ENCODE results near the gene OLIG2.

Gene OLIG2

GRCh38 chr21:33028287-33028670, 2.5 kb downstream of the OLIG2 start:
- no peak overlapping the region for H3K4me3 ChIP-seq (ENCODE audit: low read depth, low read length)
- no peak for TF ChIP-seq CTCF (IDR thresholded peaks at IDR 0.05; ENCODE audit: low read depth, low read length, missing control alignments)
- DNase-seq (ENCODE audit: low read depth): no peak

DNA sequence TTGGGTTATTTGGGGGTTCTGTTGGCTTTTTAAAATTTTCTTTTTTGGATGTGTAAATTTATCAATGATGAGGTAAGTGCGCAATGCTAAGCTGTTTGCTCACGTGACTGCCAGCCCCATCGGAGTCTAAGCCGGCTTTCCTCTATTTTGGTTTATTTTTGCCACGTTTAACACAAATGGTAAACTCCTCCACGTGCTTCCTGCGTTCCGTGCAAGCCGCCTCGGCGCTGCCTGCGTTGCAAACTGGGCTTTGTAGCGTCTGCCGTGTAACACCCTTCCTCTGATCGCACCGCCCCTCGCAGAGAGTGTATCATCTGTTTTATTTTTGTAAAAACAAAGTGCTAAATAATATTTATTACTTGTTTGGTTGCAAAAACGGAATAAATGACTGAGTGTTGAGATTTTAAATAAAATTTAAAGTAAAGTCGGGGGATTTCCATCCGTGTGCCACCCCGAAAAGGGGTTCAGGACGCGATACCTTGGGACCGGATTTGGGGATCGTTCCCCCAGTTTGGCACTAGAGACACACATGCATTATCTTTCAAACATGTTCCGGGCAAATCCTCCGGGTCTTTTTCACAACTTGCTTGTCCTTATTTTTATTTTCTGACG, 3.1 kb downstream of the OLIG2 start:
- no peak overlapping the region for H3K4me3 ChIP-seq (ENCODE audit: low read depth, low read length)
- TF ChIP-seq CTCF (IDR thresholded peaks at IDR 0.05; ENCODE audit: low read depth, low read length, missing control alignments): no peak
- DNase-seq (ENCODE audit: low read depth): no peak

DNA sequence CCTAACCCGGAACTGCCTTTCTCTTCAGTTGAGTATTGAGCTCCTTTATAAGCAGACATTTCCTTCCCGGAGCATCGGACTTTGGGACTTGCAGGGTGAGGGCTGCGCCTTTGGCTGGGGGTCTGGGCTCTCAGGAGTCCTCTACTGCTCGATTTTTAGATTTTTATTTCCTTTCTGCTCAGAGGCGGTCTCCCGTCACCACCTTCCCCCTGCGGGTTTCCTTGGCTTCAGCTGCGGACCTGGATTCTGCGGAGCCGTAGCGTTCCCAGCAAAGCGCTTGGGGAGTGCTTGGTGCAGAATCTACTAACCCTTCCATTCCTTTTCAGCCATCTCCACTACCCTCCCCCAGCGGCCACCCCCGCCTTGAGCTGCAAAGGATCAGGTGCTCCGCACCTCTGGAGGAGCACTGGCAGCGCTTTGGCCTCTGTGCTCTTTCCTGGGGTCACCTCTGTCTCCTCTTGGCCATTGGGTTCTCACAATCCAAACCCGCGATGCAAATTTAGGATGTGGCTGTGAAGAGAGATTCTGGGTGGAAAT, 3.7 kb downstream of the OLIG2 start:
- no peak overlapping the region for H3K4me3 ChIP-seq (ENCODE audit: low read depth, low read length)
- TF ChIP-seq CTCF (IDR thresholded peaks at IDR 0.05; ENCODE audit: low read depth, low read length, missing control alignments): no peak
- no peak for DNase-seq (ENCODE audit: low read depth)

DNA sequence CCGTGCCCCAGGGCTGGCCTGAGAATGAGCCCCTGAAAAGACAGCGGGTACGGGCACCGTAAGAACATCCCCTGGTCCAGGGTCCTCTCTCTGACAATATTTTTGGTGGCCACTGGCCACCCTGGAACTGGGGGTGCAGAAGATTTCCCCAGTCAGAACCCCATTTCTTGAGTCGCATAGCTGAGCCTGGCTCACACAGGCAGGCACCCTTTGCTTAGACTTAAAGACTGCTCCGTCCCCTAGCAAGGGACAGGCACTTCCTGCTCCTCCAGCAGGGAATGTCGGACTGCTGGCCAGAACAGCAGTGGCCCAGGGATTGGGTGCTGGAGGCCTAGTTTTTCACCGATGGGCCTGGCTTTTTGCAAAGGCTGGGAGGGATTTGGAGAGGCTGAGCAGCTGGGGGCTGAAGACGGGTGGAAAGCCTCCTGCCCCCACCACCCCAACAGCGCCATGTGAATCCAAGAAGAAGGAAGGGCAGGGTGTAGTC, 4.3 kb downstream of the OLIG2 start:
- no peak overlapping the region for H3K4me3 ChIP-seq (ENCODE audit: low read depth, low read length)
- no peak for DNase-seq (ENCODE audit: low read depth)
- TF ChIP-seq CTCF (IDR thresholded peaks at IDR 0.05; ENCODE audit: low read depth, low read length, missing control alignments): no peak

DNA sequence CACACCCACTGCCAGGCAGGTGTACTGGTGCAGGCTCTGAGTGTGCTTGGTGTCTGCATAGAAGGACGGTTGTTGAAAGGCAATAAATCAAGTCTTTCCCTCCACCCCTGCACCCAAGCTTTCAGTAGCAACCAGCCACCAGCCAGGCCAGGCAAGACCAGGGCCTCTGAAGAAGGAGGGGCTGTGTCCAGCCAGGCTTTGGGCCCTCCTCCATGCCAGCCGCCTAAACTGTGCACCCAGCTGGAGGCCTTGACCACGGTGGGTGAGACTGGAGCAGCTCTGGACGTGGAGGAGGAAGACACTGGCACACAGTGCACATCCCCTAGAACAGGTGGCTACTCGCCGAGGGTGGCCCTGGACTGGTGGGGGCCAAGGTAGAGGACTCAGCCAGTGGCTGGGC, 4.9 kb downstream of the OLIG2 start:
- H3K4me3 ChIP-seq (ENCODE audit: low read depth, low read length): no peak overlapping the region
- DNase-seq (ENCODE audit: low read depth): no peak
- TF ChIP-seq CTCF (IDR thresholded peaks at IDR 0.05; ENCODE audit: low read depth, low read length, missing control alignments): no peak

- H3K4me3 ChIP-seq (ENCODE audit: low read depth, low read length): no peak overlapping the region
- no peak for TF ChIP-seq CTCF (IDR thresholded peaks at IDR 0.05; ENCODE audit: low read depth, low read length, missing control alignments)
- no peak for DNase-seq (ENCODE audit: low read depth)
These were observed 5.6 kb downstream of the OLIG2 start for GRCh38 chr21:33031152-33031911.
